GM18873 (cell line): ENCODE measurements around the gene DAPK2.
"Not testable (repeated sequence)": the region's sequence is repeated elsewhere in the genome, so short reads cannot be mapped to it uniquely, and the experiment has no call there.

ENCODE experiments used
- ATAC-seq: cut with Tn5 transposase; IDR thresholded peaks from one replicate; pipeline ENCODE4 v1.9.1; 2021; ENCODE audit warnings: mild to moderate bottlenecking, moderate library complexity, moderate number of reproducible peaks; ENCODE audit not compliant: unreplicated experiment, low FRiP score

The DAPK2 gene

DNA sequence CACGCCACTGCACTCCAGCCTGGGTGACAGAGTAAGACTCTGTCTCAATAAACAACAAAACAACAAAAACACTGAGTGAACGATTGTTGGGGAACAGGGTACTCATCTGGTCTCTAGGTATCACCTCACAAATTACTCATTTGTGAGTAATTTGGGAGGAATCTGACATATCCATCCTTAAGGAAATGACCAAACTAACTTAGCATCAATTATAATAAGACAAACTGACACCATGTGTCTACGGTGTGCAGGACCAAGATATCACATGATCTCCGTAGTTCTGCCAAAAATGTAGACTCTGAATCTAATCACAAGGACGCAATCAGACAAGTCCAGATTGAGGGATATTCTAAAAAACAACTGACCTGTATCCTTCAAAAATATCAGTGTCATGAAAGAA, 12.0 kb upstream of the DAPK2 start:
- no peak for ATAC-seq

DNA sequence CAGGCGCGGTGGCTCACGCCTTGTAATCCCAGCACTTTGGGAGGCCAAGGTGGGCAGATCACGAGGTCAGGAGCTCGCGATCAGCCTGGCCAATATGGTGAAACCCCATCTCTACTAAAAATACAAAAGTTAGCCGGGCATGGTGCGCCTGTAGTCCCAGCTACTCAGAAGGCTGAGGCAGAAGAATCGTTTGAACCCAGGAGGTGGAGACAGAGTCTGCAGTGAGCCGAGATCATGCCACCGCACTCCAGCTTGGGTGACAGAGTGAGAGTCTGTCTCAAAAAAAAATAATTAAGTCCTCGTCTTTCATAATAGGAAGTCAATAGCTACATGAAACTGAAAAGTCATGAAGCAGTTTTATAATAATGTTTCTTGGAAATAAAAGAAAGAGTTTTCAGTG, 7.4 kb upstream of the DAPK2 start:
- ATAC-seq = not testable (repeated sequence)

DNA sequence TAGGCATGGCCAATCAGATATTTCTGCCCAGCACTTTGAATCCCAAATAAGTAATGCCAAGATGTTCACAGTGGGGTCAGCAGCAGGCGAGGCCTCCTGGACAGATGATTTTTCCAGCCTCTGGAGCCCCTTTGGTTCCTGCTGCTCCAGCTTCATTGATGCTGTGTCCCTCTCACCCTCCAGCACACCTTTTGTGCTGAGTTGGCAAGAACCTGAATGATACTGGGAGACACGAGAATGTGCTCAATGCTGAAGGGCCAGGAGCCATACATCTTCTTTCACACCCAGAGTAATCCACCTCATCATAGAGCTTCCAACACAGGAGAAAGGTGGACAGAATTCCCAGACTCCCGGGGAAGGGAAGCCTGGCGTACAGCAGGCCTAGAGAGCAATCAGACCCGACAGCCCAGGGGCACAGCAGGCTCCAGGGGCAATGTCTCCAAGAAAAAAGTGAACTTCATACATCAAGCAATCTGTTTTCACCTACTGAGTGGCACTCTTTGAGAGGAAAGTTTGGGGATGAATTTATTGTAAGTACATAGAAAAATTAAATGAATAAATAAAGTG, 6.7 kb upstream of the DAPK2 start:
- no peak for ATAC-seq

DNA sequence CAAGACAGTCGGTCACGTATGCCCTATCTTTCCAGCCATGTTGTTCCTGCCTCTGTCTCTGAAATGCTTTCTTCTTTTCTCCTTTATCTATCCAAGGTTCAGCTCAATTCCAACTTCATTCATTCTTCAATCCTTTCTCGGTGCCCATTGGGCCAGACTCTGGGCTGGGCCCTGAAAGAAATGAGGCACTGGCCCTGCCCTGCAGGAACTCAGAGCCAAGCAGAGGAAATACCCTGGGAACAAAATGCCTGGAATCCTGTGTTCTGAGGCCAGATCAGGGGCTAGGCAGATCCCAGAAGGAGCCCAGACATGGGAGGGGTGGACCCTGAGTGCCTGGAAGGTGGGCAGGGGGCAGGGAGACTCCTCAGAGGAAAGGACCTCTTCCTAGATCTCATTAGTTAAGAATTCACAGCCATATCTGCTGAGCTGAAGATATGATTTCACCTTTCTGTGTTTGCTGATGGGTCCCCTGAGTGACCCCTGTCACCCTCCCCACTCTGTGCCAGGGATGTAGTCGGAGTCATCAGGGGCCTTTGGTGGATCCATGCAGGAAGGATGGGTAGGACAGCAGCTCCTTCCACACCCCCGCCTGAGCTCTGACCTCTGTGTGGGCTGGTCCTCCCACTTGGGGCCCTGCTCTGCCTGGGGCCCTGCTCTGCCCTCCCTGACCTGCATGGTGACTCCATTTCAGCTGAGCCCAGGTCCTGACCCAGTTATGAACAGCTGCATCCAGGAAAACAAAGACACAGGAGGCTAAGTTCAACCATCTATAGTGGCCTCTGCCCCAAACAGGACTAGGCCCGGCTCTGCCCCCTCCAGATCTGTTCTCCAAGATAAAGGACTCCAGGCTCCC, 5.3 kb upstream of the DAPK2 start:
- no peak for ATAC-seq

DNA sequence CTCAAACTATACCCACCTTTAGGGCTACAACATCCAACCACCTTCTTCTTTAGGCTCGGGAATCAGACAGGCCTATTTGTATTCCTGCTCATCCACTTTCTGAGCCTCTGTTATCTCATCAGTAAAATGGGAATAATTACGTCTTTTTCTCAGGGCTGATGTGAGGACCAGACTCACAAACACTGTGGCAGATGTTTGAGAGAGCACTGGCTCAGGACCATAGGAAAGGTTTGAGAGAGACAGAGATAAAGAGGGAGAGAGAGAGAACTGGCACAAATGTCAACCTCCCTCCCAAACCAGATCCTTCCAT, 4.8 kb upstream of the DAPK2 start:
- no peak for ATAC-seq

DNA sequence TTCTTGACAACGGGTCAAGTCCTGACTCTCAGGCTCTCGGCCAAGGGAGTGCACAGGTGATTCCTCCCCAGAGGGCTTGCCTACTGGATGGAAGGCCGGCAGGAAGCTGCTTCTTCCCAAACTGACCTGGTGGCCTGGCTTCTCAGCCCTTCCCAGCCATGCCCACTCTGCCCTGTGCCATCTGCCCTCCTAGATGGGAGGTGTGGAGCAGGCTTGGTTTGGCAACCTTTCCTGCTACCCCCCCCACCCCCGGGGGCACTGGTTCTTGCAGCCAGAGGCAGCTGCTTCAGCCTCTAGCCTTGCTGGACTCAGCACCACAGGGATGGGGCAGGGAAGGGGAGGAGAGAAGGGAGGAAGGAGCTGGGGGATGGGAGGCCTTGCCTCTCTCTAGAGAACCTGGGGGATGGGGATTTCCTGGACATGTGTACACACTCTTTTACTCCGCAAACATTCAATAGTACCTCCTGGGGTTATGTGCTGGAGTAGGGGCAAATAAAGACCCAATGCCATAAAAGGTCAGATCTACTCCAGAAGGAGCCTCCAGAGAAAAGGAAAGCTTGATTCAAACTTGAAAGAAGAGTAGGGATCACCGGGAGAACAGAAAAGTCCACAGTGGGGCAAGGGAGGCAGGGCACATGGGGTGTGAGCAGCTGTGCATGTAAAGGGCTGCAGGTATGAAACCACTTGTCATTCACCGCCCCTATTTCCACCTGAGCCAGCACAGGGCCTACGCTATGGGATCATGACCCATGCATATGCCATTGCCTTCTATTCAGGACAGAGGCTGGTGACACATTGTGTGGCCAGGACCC, 4.2 kb upstream of the DAPK2 start:
- no peak for ATAC-seq

DNA sequence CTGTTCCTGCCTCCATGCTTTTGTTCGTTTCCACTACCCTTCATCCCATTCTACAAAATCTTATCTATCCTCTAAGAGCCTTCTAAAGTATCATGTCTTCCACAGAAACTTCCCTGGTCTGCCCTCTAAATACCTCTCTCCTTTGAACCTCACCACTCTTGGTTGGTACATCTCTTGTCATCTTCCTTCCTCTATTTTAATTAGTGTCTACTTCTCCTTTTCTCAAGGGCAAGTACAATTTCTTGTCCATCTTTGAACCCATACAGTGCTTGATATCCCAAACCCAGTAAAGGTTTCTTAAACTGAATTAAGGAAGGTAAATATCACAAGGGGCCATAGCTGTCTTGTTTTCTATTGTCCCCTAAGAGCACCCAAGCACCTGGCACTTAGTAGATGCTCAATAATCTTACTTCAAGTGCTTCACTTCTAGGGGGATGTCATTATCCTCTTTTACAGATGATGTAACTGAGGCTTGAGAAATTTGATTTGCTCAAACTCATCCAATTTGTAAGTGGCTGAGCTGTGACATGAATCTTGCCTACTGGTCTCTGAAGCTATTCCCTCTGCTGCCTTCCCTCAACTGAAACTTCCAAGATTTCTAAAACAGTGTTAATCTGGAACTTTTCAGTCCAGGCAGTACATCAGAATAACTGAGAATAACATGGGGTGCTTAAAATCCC, 2.6 kb upstream of the DAPK2 start:
- no peak for ATAC-seq

DNA sequence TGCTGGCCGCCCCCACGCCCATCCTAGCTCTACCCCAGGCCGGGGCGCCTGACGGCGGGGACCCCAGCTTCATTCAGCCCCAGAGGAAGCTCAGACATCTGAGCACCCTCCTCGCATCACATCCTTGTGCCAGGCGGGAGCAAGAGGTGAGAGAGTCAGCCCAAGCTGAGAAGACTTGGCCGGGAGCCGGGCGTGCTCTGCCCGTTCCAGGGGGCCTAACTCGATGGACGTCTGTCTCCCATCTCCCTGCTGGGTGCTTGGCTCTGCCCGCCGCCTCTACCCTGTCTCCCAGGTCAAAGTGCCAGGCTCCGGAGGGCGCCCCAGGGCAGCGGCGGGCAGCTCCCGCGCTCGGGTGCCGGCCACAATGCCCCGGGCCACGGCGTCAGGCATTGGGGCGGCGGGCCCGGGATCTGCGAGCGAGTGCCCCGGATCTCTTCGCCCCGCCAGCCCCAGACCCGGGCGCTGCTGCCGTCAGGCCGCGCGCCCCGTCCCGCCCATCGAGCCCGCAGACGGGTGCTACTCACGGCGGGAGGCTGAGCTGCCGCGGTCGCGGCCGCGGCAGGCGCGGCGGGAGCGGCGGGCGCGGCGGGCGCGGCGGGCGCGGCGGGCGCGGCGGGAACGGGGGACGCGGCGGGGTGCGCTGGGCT, 388 bp downstream of the DAPK2 start:
- ATAC-seq = no peak

DNA sequence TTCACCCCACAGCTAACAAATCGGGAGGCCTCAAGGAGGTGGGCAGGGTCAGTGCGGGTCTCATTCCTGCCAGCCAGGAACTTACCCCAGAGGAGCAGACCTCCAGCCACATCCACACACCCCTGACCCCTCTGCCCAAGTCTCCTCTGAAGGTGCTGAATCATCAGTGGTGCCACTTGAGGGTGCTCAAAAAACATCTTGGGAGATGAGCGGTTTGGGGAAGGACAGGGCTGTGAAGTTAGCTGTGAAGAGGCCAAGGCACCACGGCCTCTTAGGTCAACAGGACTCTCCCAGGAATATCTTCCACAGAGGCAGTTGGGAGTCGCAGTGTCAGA, 1.2 kb downstream of the DAPK2 start:
- ATAC-seq = no peak

DNA sequence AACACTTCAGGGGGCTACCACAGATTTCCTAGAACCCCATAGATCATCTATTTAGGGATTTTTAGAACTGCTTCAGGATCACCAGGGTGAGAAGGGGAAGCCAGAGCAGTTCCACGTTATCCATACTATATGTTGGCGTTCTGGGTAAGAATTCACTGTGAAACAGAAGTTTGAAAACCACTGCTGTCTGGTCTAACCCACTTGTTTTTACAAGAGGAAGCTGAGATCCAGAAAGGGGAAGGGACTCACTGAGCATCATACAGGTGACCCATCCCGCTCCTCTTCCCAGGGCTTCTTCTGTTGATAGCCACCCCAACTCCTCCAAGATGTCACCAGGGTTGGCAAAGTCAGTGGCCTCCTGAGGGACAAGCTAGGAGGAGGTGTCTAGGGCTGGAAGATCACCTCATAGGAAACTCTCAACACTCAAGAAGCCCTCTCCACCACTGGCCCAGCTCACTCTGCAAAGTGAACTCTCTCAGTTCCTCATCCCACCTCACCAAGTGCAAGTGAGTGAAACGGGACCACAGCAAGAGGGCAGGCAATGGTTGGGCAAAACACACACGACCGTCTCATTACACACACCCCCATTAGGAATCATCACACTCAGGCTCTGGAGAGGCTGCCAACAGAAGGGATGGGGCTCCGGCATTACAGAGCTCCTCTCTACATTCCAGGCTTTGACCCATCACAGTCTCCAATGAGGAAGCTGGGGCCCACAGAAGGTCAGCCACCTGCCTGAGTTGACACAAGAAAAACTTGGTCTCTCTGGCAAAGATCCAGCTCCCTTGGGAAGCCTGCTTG, 1.8 kb downstream of the DAPK2 start:
- ATAC-seq = no peak

DNA sequence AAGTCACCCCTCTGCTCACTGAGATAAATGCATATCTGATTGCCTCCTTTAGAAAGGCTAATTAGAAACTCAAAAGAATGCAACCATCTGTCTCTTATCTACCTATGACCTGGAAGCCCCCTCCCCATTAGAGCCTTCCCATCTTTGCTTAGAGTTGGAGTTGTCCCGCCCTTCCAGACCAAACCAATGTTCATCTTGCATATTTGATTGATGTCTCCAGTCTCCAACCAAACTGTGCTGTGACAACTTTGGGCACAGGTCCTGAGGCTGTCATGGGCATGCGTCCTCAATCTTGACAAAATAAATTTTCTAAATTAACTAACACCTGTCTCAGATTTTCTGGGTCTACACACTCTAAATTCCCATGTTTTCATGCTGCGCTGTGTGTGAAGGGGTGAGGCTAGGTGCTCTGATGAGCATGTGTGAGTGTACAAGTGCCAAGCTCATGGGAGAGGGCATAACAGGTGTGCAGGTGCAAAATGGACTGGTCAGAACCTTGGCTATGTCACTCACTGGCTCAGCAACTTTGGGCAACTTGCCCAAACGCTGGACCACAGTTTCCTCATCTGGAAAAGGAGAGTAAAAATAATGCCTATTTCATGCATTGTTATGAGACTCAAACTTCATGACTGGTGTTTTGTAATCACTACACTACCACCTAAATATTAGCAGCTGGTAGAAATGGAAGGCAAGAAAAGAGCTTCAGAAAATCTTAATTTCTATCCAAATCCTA, 7.2 kb downstream of the DAPK2 start:
- ATAC-seq = no peak

DNA sequence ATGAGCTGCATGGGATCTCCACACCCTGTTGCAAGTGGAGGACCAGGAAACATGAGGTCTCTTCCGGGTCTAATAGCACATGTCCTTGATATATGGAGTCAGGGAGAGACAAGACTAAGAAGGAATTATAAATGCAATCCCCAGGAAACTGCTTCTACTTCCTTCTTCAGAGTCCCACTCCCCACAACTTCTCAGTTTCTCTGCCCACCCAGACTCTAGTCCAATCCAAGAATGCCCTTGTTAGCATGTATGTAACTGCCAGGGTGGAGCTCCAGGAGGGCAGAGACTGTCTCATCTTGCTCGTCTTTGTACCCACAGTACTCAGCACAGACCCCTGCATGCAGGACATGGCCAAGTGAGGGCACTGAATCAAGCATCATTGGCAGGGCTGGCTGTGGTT, 8.3 kb downstream of the DAPK2 start:
- ATAC-seq = no peak

DNA sequence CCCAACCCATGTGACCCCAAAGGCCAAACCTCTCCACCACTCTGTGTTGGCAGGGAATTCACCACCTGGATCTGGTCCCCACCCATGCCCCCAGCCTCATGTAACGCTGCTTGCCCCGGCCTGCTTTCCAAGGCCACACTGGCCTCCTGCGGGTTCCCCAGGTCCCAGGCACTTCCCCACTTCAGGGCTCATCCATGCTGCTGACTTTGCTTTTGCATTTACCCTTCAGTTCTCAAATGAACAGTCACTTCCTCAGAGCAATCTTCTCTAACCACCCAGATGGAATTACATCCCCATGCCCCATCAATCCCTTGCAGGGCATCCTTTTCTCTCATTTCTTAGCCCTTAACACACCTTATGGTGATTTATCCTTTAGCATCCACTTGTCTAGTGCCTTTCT, 9.2 kb downstream of the DAPK2 start:
- no peak for ATAC-seq

DNA sequence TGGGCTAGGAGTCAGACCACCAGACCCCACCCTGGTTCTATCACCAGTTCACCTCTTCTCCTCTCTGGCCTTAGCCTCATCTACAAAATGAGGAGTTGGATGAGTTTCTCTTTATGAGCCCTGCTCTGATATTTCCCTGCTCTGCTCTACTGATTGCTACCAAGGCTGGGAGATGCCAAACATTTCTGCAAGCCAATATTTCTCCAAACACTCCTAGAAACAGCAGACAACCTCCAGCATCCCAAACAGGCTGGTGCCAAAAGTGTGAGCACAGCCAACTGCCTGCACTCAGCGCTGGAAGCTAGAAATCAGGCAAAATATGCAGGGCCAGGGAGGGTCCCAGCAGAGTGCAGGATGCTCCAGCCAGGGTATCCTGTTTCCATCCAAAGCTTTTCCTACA, 10.8 kb downstream of the DAPK2 start:
- ATAC-seq = no peak

DNA sequence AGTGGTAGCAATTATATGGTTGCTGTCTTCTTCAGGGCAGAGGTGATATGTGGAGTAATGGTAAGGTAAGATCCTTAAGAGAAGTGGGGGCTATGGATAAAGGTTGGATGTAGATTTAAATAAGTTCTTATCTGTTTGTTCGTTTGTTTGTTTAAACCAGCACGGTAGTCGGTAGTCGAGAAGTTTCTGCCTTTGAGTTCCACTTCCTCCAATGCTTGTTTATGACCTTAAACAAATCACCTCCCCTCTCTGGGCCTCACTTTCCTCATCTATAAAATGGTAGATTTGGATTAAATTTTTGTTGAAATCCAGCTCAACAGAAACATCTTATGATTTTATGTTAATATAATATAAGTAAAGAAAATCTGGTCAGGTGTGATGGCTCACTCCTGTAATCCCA, 11.8 kb downstream of the DAPK2 start:
- no peak for ATAC-seq

DNA sequence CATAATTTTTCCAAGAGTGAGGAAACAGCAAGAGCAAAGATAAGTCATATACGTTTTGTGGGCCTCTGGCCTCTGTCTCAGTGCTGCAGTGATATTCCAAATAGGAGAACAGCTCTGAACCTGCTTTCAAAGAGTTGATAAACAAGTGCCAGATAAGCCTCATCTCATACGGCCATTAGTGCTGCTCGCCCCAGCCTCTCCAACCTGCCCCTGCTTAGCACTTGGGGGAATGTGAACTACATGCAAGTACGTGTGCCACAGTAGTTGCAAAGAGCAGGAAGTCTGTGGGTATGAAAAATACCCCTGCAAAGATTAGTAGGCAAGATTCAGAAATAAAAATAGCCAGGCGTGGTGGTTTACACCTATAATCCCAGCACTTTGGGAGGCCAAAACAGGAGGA, 14.0 kb downstream of the DAPK2 start:
- ATAC-seq = no peak

DNA sequence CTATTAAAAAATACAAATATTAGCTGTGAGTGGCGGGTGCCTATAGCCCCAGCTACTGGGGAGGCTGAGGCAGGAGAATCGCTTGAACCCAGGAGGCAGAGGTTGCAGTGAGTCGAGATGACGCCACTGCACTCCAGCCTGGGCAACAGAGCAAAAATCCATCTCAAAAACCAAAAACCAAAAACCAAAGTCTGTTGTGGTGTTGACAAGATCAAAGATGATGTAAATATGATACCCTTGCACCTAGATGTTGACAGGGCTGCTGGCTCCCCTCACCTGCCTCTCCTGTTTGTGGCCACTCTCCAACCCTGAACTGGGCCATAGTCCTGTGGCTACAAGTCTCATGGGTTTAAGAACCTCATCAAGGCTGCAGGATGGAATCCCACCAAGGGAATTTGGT, 16.2 kb downstream of the DAPK2 start:
- ATAC-seq = no peak

DNA sequence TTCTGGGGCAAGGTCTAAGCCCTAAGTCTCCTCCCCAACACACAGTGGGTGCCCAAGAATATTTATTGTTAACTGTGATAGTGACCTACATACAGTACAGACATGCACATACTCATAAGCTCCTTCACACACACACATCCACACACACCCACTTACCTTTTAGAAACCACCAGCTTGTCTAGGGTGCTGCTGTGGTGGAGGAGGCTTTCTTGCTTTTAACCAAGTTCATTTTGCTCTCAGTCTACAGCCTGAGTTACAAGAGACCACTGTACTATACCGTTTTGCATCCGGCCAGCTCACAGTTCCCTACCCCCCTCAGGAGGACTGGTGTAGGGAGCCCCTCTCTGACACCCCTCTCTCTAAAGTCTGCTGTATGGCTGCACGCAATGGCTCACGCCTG, 16.7 kb downstream of the DAPK2 start:
- no peak for ATAC-seq

DNA sequence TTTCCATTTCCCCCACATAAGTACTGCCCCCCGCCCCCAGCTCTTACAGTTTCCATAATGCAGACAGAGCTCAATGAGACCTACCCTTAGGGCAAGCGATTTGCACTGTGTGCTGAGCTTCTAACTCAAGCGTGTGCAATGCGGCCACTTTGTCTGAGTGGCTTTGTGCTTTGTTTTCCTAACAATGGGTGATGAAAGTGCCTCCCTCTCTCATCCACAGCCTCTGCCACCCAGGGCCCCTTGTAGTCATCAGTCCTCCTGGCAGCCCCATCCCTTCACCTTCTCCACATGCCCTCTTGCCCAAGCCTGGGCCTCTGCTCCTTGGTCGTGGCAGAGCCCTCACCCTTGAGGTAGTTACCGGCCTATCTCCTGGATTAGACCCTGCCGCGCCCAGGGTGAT, 17.2 kb downstream of the DAPK2 start:
- no peak for ATAC-seq
